SHP77 (cell line): ENCODE data around the gene DNAJB14.
A peak's percentile ranks its signal among the peaks of the same experiment; 100 is the strongest.
"Not testable (repeated sequence)": the region's sequence is repeated elsewhere in the genome, so short reads cannot be mapped to it uniquely, and the experiment has no call there.

Experiments
- DNase-seq, 2 experiments: peaks; one replicate each; lab custom pipeline; 2025; lab: John Stamatoyannopoulos, UW

DNAJB14 gene

DNA sequence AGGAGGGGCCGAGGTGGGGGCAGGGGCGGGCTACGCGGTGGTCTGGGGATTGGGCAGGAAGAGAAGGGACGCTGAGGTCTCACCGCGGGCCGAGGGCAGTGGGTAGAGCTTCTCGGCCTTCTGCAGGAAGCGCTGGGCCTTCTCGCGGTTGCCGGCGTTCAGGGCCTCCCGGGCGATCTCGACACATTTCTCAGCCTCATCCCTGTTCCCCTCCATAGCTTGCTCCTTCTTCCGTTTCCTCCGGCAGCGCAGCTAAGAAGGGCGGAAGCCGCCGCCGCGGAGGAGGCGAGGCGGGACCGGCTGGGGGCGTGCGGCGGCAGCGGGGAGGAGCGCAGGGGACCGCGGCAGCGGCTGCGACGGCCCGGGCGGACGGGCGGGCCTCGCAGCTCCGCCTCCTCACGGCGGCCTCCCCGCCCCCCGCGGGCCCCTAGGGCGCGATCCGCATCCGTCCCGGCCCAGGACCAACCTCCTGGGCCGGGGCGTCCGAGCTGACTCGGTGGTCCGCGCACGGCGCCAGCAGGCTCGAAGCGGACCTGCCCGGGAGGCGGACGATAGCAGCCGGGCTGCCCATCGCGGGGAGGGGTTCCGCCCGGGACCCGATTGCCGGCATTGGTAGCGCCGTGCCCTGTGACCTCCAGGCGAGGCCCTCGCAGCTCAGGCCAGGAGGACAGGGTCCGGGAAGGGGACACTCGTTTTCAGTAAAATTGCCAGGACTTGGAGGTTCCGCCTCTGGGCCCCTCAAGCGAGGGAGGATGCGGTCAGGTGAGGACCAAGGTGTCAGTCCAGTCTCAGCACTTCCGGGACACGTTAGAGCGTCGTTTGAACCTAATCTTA, at the start of gene DNAJB14:
Gene DNAJB14 (minus strand): TSS at position 263 of the 834 bp plus-strand sequence. CDS start 47 bp downstream, at position 216.
- DNase-seq = peak; percentile 11 to 22

DNA sequence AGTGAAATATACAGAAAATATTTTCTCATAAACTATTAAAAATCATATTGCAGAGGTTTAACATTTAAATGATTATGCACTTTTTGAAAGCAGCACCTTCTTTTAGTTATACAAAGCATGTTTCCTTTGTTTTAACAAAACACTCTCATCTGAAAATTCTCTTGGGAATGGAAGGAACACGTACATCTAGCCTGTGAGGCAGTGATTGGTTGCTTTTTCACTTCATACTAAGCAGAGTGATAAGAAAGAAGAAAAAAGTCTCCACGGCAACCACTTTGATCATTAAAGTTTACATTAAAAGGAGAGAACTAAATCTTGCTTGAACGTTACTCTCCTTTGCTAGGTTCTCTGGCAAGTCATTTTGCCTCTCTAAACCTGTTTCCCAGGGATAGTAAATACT, 45.3 kb upstream of the DNAJB14 start:
- no peak for DNase-seq

DNA sequence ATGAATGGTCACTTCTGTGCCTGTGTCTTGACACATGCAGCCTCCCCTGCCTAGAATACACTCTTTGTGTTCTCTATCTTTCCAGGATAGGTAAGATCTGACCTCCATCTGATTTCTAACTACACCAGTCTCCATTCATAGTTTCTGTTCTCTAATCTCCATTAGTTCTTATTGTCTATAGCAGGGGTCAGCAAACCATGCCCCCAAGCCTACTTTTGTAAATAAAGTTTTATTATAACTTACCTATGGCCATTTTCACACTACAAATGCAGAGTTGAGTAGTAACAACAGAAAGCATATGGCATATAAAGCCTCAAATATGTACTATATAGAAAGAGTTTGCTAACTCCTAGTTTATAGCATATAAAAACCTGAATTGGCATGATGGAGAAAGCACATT, 41.3 kb upstream of the DNAJB14 start:
- no peak for DNase-seq

DNA sequence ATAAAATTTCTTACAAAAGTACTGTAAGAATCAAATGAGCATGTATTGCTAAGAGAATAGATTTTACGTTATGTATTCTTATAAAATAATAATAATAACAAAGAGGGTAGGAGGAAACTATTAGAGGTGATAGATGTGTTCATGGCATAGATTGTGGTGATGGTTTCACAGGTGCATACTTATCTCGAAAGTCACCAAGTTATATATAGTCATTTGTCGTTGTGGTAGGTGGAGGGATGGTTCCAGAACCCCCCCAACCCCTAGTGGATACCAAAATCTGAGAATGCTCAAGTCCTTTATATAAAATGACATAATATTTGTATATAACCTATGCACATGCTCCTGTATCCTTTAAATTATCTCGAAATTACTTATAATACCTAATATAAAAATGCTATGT, 40.4 kb upstream of the DNAJB14 start:
- DNase-seq = no peak

DNA sequence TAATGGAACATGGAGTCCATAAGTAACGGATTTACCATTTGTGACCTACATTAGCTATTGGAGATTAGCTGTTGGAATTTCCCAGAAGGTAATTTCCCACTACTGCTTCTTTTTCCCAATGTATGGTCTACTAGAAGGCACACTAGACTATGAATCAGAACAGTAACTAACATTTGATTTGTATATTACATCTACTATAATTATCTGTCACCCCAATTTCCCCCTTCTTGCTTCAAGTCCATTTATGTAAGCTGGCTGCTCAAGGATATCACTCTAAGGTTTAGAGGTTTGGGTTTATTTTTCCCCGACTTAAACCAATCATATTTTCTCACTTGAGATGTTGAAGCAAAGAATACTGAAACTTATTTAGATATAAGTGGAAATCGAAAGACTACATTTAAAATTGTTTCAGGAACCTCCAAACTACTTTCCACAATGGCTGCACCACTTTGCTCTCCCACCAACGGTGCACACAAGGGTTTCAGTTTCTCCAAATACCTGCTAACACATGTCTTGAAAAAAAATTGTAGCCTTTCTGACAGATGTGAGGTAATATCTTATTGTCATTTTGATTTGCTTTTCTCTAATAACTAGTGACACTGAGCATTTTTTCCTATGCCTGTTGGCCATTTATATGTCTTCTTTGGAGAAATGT, 37.0 kb upstream of the DNAJB14 start:
- no peak for DNase-seq

DNA sequence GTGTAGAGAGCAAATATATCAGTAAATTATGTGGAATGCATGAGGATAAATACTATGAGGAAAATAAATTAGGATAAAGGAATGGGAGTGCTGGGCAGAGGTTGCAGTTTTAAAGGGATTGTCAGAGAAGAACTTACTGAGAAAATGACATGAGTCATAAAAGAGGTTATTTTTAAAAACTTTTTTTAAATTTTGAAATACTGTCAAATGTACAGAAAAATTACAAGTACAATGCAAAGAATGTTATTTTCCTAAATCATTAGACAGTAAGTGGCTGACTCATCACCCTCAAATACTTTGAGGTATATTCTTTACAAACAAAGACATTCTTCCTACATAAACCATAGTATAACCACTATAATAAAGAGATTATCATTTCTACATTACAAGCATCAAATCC, 33.5 kb upstream of the DNAJB14 start:
- no peak for DNase-seq

DNA sequence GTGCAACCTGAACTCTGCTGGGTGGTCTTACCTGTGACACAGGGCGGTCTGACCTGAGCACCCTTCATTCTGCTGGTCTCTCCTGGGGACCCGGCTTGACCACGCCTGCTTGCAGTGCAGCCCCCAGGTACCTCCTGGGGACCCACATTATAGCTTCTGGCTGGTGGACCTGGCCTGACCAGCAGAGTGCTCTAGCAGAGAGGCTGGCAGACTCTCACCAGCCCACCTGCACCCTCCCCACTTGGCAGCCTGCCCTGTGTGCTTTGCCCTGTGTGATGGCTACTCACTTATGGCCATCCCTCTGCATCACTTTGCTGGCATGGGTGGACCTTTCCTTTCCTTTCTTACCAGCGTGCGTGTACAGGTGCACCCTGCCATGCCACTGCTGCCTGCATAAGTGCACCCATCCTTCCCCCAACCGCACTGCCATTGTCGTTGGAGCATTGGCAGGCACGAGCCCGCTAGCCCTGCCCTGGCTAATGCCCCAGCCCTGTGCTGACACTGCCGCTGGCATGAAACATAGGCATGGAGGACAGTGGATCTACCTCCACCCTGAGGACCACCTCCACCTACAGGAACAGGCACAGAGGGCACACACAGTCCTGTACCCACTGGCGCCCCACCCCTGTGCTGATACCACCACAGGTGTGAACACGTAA, 25.2 kb upstream of the DNAJB14 start:
- no peak for DNase-seq

DNA sequence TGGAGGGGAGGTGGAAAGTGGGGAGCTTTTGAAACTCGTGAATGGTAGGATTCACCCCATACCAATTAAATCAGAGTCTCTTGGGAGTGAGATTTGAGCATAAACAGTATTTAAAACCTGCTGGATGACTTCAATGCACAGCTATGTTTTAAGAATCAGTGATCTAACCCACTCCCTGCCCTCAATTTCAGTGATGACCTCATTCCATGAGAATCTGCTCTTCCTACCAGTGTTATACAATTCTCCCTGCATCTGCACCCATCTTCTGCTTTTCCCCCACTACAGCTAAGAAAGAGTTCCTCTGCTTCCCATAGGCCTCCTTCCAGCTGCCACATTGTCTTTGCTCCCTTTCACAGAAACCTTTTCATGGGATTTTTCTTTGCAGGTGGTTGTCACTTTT, 21.9 kb upstream of the DNAJB14 start:
- DNase-seq = no peak

DNA sequence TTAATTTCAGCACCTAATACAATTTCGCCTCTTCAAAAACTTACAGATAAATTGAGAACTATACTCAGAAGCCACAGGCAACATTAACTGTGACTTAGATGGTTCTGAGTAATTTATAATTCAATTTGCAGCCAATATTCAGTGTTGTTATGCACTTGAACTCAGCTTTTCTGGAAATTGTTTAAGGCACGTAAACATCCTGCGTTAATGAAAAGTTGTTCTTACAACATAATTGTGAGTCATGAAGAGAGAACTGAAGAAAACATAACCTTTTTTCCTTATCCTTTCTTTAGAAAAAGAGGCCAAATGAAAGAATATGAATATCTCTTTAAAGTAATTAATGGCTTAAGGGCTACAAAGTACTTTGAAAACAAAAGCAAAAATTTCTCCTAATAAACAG, 20.3 kb upstream of the DNAJB14 start:
- DNase-seq = no peak

DNA sequence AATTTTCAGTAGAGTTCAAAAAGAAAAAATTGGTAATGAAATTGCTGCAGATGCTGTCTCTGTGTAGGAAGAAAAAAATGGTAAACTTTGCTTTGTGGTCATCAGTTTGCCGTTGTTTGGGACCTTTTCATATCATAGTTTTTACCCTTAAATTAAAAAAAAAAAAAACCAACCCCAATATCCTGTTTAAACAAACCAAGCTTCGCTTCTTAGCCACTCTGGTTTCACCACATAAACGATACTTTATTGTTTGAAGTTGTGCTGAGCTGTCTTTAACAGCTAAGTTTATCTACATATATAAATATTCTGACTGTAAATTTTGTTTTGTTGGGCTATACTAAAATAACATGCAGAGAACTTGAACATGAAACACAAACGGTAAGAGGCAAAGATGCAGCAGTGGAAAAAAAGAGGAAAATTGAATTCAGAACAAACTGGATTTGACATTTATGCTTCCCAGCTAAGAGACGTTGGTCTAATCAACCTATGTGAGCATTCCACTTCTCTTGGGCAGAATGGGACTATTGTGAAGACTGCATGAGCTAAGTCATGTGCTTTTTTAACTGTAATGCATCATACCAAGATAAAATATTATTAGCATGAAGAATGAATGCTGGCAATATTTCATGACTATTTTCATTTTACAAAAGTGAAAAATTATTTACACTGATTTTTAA, 19.4 kb upstream of the DNAJB14 start:
- no peak for DNase-seq

DNA sequence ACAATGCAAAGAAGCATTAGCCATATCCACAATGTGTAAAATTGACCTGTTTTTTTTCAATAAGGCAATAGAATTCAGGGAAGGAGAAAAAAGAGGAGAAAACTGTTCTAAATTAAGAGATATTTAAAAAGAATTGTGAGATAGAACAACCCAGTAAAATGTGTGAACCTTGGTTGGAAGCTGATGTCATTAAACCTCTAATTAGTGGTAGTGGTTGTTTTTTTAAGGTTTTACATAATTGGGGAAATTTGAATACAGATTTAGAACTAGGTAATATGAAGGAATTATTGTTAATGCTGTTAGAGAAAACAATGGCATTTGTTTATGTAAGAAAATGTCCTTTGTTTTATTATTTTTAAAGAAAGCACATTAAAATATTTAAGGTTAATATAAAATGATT, 18.8 kb upstream of the DNAJB14 start:
- DNase-seq = no peak

DNA sequence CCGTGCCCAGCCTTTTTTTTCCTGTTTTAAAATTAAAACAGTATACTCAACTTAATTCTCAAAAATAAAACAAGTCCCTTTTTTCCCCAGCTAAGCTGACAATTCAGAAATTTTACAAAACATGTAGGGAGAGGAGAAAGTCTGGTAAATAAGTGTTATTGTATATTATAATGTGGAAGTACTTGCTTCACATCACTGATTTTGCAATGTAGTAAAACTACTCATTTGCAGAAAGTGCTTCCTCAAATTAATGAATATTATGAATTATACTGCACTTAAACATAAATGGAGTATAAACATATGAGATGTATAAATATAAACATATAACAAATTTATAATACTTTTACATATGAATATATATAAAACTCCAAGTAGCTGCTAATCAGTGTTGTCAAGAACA, 15.3 kb upstream of the DNAJB14 start:
- no peak for DNase-seq

DNA sequence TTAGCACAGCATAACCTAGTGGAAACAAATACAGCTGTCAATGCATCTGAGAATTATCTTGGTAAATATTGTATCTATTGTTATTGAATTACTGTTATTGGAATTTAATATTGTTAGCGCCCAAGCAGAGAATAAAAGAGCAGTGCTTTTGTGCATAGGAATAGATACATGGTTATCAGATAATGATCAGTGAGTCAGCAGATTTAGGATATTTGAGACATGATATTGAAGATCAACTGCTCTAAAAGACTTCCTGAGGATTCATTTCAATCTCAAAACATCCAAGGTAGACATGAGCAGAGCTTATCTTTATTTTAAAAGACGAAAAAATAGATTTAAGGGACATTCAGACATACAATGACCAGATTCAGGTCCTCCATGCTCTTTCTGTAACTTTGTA, 14.2 kb upstream of the DNAJB14 start:
- no peak for DNase-seq

DNA sequence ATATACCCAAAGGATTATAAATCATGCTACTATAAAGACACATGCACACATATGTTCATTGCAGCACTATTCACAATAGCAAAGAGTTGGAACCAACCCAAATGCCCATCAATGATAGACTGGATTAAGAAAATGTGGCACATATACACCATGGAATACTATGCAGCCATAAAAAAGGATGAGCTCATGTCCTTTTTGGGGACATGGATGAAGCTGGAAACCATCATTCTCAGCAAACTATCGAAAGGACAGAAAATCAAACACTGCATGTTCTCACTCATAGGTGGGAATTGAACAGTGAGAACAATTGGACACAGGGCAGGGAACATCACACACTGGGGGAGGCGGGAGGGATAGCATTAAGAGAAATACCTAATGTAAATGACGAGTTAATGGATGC, 11.8 kb upstream of the DNAJB14 start:
- DNase-seq = not testable (repeated sequence)

DNA sequence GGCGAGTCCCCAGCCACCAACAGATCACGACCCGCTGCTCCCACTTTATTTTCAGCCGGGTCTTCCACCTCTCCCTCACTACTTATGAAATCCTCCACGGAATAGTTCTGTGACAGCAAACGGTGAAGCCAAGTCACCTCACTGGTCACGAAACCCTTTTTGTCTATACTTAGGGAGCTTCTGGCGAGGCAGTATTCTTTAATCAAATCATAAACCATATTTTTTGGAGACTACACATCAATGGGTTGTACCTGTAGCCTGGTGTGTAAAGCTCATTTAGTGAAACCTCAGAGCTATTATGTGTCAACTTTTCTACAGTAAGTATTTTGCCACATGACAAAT, 4.5 kb upstream of the DNAJB14 start:
- DNase-seq = no peak

DNA sequence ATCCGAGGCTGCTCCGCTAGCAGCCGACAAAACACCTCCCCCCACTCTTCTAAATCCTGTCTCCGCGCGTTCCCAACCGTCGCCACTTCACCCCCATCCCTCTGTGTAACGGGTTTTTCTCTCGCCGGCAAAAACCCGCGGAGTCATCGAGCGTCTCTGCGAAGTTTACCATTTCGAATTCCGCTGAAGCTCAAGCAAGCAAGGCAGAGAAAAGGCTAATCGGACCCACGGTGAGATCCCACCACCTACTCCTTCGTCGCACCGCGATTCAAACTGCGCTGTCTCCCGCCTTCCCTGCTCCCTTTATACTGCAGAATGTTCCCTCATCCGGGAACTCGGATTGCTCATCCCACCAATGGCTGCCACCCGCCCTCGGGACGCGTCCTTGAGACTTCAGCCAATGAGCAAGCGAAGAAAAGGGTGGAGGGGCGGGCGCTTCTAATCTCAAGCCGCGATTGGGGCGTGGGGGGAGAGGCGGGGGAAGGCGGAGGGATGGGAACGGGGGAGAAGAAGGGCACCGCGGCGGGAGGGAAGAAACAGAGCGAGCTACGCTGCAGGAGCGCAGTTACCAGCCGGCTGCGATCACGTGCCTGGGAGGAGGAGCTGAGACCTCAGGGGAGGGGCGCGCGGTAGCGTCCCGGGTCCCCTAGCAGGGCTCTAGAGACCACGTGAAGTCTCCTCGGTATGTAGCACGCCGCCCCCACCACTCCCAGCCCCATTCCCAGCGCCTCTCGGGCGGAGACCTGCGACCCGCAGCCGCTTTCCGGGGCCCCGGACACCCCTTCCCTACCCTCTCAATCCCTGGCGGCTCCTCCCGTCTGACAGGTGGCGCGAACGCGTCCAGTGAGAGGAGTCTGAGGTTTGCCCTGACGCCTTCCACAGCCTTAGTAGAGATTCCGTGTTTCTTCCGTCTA, 3.8 kb upstream of the DNAJB14 start, which contains the start of gene H2AZ1:
Gene H2AZ1 (minus strand): TSS at position 277 of the 914 bp plus-strand sequence. CDS start 105 bp downstream, at position 172.
- DNase-seq = peak; percentile 90 to 93

DNA sequence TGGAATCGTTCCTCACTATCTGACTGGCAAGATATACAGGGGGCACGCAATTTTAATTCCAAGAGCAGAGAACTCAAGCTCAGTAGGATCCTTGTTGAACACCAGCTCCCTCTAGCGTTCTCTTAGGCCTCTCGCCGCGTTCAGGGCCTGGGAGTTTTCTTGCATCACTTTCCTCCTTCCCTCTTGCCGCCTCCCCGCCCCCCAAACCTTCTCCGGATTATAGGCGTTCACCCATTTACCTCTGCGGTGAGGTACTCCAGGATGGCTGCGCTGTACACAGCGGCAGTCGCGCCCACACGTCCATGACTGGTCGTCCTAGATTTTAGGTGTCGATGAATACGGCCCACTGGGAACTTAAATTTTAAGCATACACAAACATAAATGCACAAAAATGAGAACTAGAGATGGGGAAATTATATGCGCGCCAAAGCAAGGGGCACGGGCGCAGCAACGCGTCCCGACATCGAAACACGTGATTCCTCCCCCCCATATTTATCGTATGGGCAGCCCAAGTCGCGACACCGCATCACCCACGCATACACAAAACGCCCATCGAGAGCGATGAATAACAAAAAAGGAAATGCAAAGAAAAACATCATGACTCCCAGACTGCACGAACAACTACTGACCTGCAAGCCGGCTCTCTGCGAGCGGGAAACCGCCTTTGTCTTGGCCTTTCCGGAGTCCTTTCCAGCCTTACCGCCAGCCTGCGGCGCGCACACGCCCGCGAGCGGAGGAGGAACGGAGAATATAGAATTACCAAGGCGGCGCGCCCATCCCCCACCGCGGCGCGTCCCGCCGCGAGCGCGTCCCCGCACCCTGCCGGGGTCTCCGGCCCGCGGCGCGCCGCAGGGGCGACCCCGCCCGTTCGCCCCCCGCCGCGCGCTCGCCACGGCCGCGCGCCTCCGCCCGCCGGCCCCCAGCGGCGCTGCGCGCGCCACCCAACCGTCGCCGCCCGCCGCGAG, 2.9 kb upstream of the DNAJB14 start:
- peak; percentile 72 to 75 for DNase-seq

DNA sequence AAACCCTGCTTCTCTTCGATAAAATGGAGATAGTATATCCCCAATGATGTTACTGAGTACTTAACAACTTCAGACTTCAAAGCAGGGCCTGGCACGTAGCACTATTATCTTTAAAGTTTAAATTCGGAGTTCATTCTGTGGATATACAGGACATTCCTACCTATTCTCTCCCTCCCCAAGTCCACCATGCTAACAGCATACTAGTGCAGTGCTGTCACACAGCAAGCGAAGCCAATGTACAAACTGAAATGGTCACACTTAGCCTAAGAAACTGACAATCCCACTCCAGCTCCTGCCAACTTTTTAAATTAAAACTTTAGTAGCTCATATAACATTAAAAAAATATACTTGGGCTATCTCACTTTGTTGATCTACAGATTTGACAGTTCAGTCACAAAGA, 1.2 kb upstream of the DNAJB14 start:
- DNase-seq = no peak

DNA sequence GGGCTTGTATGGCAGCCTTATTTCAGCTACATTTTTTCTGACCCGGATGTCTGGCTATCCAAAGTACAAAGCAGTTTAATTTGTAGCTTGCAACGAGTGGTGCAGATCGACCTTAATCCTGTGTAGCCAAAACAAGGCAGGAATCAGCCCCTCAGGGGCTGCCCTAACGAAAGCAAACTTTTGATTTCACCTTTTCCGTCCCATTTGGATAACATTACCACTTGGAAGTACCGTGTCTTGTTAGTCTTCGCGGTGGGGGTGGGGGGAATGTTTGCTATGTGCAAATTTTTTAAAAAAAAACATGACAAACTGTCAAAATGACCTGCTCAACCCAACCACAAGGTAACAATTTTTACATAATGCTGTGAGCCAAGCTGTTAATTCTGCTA, 766 bp upstream of the DNAJB14 start:
- no peak for DNase-seq

DNA sequence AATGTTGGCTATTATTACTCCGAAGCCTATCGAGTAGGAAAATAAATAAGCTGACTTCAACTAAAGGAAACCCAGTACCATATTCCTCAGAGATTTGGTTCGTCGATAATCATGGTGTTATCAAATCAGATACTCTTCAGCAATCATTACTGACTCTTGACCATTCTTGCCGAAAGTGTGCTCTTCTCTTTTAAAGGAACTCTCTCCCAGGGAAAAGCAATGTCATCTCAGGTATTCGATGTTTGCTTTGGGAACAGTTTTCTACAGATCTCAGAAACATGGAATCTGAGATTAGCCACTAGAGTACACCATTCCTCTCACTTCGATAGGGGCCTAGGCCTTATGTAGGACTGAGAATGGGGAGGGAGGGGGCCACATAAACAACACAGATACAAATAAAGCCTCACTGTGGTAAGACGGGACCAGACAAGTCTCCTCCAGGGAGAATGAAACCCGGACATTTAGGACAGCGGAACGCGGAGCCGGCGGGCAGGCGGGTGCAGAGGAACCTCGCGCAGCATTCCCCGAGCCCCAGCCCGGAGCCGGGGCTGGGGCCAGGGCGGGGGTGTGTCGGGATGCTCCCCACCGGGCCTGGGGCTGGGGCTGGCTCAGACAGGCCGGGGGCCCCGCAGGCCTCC, 581 bp downstream of the DNAJB14 start:
- DNase-seq = peak in 1 of 2 experiments; percentile 12
